ENCODE measurements around the gene MYO1E. TPM values are rescaled to one million over a fixed set of nuclear protein-coding genes. Genes with fewer than 3 reads are reported as not detected.

The MYO1E gene
- total RNA-seq, 1 experiment from 2014 or later, result 92.3 TPM

- no peak for DNase-seq (ENCODE audit: low read depth)
Measured at GRCh38 chr15:59197454-59197853, 175.2 kb downstream of the MYO1E start.

- DNase-seq (ENCODE audit: low read depth), result no peak
Measured at GRCh38 chr15:59196416-59196815, 176.3 kb downstream of the MYO1E start.

- DNase-seq (ENCODE audit: low read depth), result no peak
Measured at GRCh38 chr15:59194639-59195325, 177.9 kb downstream of the MYO1E start.

GRCh38 chr15:59191855-59192237 lies 180.8 kb downstream of the MYO1E start:
- DNase-seq (ENCODE audit: low read depth), result peak; percentile 90

- no peak for DNase-seq (ENCODE audit: low read depth)
Measured at GRCh38 chr15:59190291-59190690, 182.4 kb downstream of the MYO1E start.

- DNase-seq (ENCODE audit: low read depth), result no peak
Measured at GRCh38 chr15:59189241-59189640, 183.4 kb downstream of the MYO1E start.

GRCh38 chr15:59186501-59186900 lies 186.2 kb downstream of the MYO1E start:
- no peak for DNase-seq (ENCODE audit: low read depth)

GRCh38 chr15:59185725-59186124 lies 186.9 kb downstream of the MYO1E start:
- no peak for DNase-seq (ENCODE audit: low read depth)

- no peak for DNase-seq (ENCODE audit: low read depth)
Measured at GRCh38 chr15:59180945-59181600, 191.6 kb downstream of the MYO1E start.

- no peak for DNase-seq (ENCODE audit: low read depth)
Measured at GRCh38 chr15:59179717-59180116, 193.0 kb downstream of the MYO1E start.

GRCh38 chr15:59178151-59178695 lies 194.4 kb downstream of the MYO1E start:
- DNase-seq (ENCODE audit: low read depth), result no peak

- DNase-seq (ENCODE audit: low read depth), result no peak
Measured at GRCh38 chr15:59177317-59177660, 195.4 kb downstream of the MYO1E start.

GRCh38 chr15:59176653-59177316 lies 195.9 kb downstream of the MYO1E start:
- DNase-seq (ENCODE audit: low read depth), result no peak

GRCh38 chr15:59174835-59175831 lies 197.5 kb downstream of the MYO1E start:
- peak; percentile 70 for DNase-seq (ENCODE audit: low read depth)

- DNase-seq (ENCODE audit: low read depth), result no peak
Measured at GRCh38 chr15:59174151-59174834, 198.4 kb downstream of the MYO1E start.

- no peak for DNase-seq (ENCODE audit: low read depth)
Measured at GRCh38 chr15:59173194-59173593, 199.5 kb downstream of the MYO1E start.

GRCh38 chr15:59172289-59172901 lies 200.3 kb downstream of the MYO1E start:
- no peak for DNase-seq (ENCODE audit: low read depth)

GRCh38 chr15:59171067-59171397 lies 201.6 kb downstream of the MYO1E start:
- no peak for DNase-seq (ENCODE audit: low read depth)

GRCh38 chr15:59170295-59171066 lies 202.2 kb downstream of the MYO1E start:
- peak; percentile 79 for DNase-seq (ENCODE audit: low read depth)

- DNase-seq (ENCODE audit: low read depth), result peak; percentile 54
Measured at GRCh38 chr15:59169251-59169708, 203.4 kb downstream of the MYO1E start.
